HepG2 (cell line): ENCODE data around the gene RBCK1. TPM values are rescaled to one million over a fixed set of nuclear protein-coding genes. Genes with fewer than 3 reads are reported as not detected.

Experiments
- CCAR2 ChIP-seq: fragments of 200-400 bp; formaldehyde crosslinking; optimal IDR thresholded peaks from 2 replicates; pipeline ENCODE3; 2018; ENCODE audit warnings: low read depth, mild to moderate bottlenecking, low read length, moderate library complexity
- CEBPB ChIP-seq: IDR thresholded peaks from 2 replicates; pipeline ENCODE4 v1.6.1; 2011; ENCODE audit warnings: low read depth, low read length, improper control_type of control experiment, borderline replicate concordance
- KLF15 ChIP-seq: sonication (generic); formaldehyde crosslinking; IDR thresholded peaks from 2 replicates; pipeline ENCODE4 v1.8.1; 2023; ENCODE audit warnings: borderline replicate concordance, mild to moderate bottlenecking, inconsistent platforms, missing genetic modification reagents, mixed read lengths
- KLF16 ChIP-seq, 2 experiments: sonication (generic) in 1 of 2; formaldehyde crosslinking in 1 of 2; IDR thresholded peaks; 2 replicates each; pipeline versions ENCODE4 v1.6.1 to v1.8.0; 2016 to 2023; ENCODE audit warnings: missing genetic modification reagents in 2 of 2, missing compliant biosample characterization in 1 of 2
- NR1H2 ChIP-seq: sonication (generic); formaldehyde crosslinking; IDR thresholded peaks from 2 replicates; pipeline ENCODE4 v1.8.1; 2022; ENCODE audit warnings: low read depth, missing genetic modification reagents, borderline replicate concordance
- RAD21 ChIP-seq: fragments of 450-650 bp; formaldehyde crosslinking; IDR thresholded peaks from 2 replicates; pipeline ENCODE4 v1.5.0; 2020; ENCODE audit warnings: mild to moderate bottlenecking
- RFX5 ChIP-seq: IDR thresholded peaks from 2 replicates; pipeline ENCODE4 v1.6.1; 2011; ENCODE audit warnings: low read depth, low read length, improper control_type of control experiment
- SALL1 ChIP-seq: sonication (generic); formaldehyde crosslinking; IDR thresholded peaks from 2 replicates; pipeline ENCODE4 v1.8.0; 2022; ENCODE audit warnings: mild to moderate bottlenecking, missing genetic modification reagents
- SIX4 ChIP-seq: sonication (generic); formaldehyde crosslinking; IDR thresholded peaks from 2 replicates; pipeline ENCODE4 v1.4.0; 2020; ENCODE audit warnings: missing genetic modification reagents
- TP53 ChIP-seq: sonication (generic); formaldehyde crosslinking; conservative IDR thresholded peaks from 2 replicates; pipeline ENCODE4 v1.4.0; 2020; ENCODE audit warnings: missing genetic modification reagents
- ZNF33A ChIP-seq: sonication (generic); formaldehyde crosslinking; IDR thresholded peaks from 2 replicates; pipeline ENCODE4 v1.5.1; 2020; ENCODE audit warnings: missing genetic modification reagents, mild to moderate bottlenecking, moderate library complexity, borderline replicate concordance
- ZNF468 ChIP-seq: sonication (generic); formaldehyde crosslinking; IDR thresholded peaks from 2 replicates; pipeline ENCODE4 v1.8.0; 2022; ENCODE audit warnings: mild to moderate bottlenecking, moderate library complexity, missing genetic modification reagents
- ZNF598 ChIP-seq: sonication (generic); formaldehyde crosslinking; IDR thresholded peaks from 2 replicates; pipeline ENCODE4 v1.5.1; 2020; ENCODE audit warnings: mild to moderate bottlenecking, missing genetic modification reagents, borderline replicate concordance
- ZNF720 ChIP-seq: sonication (generic); formaldehyde crosslinking; IDR thresholded peaks from 2 replicates; pipeline ENCODE4 v1.4.0; 2020; ENCODE audit warnings: missing genetic modification reagents
- ZNF772 ChIP-seq: sonication (generic); formaldehyde crosslinking; IDR thresholded peaks from 2 replicates; pipeline ENCODE4 v1.5.0; 2020; ENCODE audit warnings: mild to moderate bottlenecking, missing genetic modification reagents
- ZSCAN30 ChIP-seq: sonication (generic); formaldehyde crosslinking; IDR thresholded peaks from 2 replicates; pipeline ENCODE4 v1.5.0; 2020; ENCODE audit warnings: mild to moderate bottlenecking, missing genetic modification reagents
- polyA plus RNA-seq, 8 experiments: library from polyadenylated mRNA; depleted of rRNA in 3 of 8; stranded (reverse) in 7 of 8; unstranded in 1 of 8; fragments of >200 nt; fragmentation: Illumina TruSeq in 4 of 8; extraction: Trizol in 4 of 8; gene quantifications; 2 replicates each; pipeline versions ENCODE4 v1.2.1 to v1.2.3, GENCODE V29; 2011 to 2016; ENCODE audit warnings: low read depth in 4 of 8, missing spikeins in 1 of 8, mixed read lengths in 1 of 8; ENCODE audit not compliant: insufficient read depth in 1 of 8
- total RNA-seq, 5 experiments: library from RNA; depleted of rRNA; stranded (reverse); fragments of >200 nt; fragmentation: Illumina TruSeq; extraction: Trizol; gene quantifications; 2 replicates each; pipeline ENCODE4 v1.2.3, GENCODE V29; 2016; ENCODE audit warnings: low read depth in 1 of 5
- TF ChIP-seq, protein P1 (sequence below): sonication (generic); formaldehyde crosslinking; IDR thresholded peaks from 2 replicates; pipeline ENCODE4 v1.4.0; 2020; ENCODE audit warnings: missing genetic modification reagents
- TF ChIP-seq, protein P2 (sequence below): sonication (generic); formaldehyde crosslinking; IDR thresholded peaks from 2 replicates; pipeline ENCODE4 v1.5.1; 2020; ENCODE audit warnings: mild to moderate bottlenecking, missing genetic modification reagents, moderate library complexity
- TF ChIP-seq, protein P3 (sequence below): sonication (generic); formaldehyde crosslinking; IDR thresholded peaks from 2 replicates; pipeline ENCODE4 v1.4.0; 2020; ENCODE audit warnings: missing genetic modification reagents
- TF ChIP-seq, protein P4 (sequence below): sonication (generic); formaldehyde crosslinking; IDR thresholded peaks from 2 replicates; pipeline ENCODE4 v1.4.0; 2020; ENCODE audit warnings: low read depth, mild to moderate bottlenecking, missing genetic modification reagents

The RBCK1 gene
- total and polyA plus RNA-seq, 2 of the 13 experiments (the other 11 are each of a cell fraction or from before 2014, with no cell fraction given), result 149 to 215 TPM

DNA sequence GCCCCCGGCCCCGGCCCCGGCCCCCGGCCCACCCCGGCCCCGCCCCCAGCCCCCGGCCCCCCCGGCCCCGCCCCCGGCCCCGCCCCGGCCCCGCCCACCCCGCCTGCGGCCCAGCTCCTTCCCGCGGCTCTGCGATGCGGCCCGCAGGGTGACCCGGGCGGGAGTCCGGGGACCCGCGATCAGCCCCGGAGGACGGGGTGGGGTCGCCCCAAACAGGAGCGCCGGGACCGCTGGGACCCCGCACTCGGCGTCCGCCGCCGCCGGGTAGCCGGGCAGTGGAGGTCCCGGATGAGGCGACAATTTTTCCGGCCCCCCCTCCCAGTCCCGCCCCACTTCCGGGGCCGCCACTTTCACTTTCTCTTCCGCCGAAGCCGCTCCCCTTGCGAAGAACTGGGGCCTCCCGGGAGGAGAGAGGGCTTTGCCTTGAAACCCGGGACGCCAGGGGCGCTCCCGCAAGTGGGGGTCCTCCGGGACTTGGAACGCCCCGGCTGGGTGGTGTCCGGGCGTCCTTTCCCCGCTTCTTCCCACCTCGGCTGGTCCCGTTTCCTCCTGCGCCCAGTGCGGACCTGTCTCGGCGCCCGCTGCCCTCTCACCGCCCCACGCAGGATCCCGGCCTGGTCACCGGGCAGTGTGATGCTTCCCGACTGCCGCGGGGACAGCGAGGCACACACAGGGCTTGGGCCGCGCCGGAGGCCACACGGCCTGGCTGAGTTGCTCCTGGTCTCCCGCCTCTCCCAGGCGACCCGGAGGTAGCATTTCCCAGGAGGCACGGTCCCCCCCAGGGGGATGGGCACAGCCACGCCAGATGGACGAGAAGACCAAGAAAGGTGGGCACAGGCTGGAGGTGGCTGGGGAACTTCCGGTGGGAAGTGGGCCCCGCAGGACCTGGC is at the start of gene RBCK1 (continued):
- TF ChIP-seq KLF16 (CRISPR knock-in tag; IDR thresholded peaks at IDR 0.05) (no peak; a peak in 2 of 4 replicates), ZNF720 (0 out of 2 replicates have a peak, but pooled peaks have one; percentile 24), NR1H2 (CRISPR knock-in tag) (no peak), SIX4 (peak; percentile 9; the same call in 1 of the 2 replicates), ZNF468 (CRISPR knock-in tag) (0 out of 2 replicates have a peak, but pooled peaks have one; percentile 48), CEBPB (no peak), KLF15 (CRISPR knock-in tag) (peak; percentile 72; the same call in 1 of the 2 replicates), ZNF33A (CRISPR knock-in tag) (no peak), ZNF772 (CRISPR knock-in tag) (peak; percentile 94), ZNF598 (CRISPR knock-in tag) (peak; percentile 88; the same call in 1 of the 2 replicates), CCAR2 (no peak), RFX5 (no peak), TP53 (CRISPR knock-in tag) (no peak; the same call in 1 of the 2 replicates), SALL1 (CRISPR knock-in tag) (peak; percentile 70; the same call in 1 of the 2 replicates), RAD21 (peak; percentile 49), ZSCAN30 (CRISPR knock-in tag) (no peak; the same call in 1 of the 2 replicates)
- TF ChIP-seq, protein P1, sequence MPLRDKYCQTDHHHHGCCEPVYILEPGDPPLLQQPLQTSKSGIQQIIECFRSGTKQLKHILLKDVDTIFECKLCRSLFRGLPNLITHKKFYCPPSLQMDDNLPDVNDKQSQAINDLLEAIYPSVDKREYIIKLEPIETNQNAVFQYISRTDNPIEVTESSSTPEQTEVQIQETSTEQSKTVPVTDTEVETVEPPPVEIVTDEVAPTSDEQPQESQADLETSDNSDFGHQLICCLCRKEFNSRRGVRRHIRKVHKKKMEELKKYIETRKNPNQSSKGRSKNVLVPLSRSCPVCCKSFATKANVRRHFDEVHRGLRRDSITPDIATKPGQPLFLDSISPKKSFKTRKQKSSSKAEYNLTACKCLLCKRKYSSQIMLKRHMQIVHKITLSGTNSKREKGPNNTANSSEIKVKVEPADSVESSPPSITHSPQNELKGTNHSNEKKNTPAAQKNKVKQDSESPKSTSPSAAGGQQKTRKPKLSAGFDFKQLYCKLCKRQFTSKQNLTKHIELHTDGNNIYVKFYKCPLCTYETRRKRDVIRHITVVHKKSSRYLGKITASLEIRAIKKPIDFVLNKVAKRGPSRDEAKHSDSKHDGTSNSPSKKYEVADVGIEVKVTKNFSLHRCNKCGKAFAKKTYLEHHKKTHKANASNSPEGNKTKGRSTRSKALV (CRISPR knock-in tag), result no peak
- TF ChIP-seq, protein P2, sequence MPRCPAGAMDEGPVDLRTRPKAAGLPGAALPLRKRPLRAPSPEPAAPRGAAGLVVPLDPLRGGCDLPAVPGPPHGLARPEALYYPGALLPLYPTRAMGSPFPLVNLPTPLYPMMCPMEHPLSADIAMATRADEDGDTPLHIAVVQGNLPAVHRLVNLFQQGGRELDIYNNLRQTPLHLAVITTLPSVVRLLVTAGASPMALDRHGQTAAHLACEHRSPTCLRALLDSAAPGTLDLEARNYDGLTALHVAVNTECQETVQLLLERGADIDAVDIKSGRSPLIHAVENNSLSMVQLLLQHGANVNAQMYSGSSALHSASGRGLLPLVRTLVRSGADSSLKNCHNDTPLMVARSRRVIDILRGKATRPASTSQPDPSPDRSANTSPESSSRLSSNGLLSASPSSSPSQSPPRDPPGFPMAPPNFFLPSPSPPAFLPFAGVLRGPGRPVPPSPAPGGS (CRISPR knock-in tag), result peak; percentile 94
- TF ChIP-seq, protein P3, sequence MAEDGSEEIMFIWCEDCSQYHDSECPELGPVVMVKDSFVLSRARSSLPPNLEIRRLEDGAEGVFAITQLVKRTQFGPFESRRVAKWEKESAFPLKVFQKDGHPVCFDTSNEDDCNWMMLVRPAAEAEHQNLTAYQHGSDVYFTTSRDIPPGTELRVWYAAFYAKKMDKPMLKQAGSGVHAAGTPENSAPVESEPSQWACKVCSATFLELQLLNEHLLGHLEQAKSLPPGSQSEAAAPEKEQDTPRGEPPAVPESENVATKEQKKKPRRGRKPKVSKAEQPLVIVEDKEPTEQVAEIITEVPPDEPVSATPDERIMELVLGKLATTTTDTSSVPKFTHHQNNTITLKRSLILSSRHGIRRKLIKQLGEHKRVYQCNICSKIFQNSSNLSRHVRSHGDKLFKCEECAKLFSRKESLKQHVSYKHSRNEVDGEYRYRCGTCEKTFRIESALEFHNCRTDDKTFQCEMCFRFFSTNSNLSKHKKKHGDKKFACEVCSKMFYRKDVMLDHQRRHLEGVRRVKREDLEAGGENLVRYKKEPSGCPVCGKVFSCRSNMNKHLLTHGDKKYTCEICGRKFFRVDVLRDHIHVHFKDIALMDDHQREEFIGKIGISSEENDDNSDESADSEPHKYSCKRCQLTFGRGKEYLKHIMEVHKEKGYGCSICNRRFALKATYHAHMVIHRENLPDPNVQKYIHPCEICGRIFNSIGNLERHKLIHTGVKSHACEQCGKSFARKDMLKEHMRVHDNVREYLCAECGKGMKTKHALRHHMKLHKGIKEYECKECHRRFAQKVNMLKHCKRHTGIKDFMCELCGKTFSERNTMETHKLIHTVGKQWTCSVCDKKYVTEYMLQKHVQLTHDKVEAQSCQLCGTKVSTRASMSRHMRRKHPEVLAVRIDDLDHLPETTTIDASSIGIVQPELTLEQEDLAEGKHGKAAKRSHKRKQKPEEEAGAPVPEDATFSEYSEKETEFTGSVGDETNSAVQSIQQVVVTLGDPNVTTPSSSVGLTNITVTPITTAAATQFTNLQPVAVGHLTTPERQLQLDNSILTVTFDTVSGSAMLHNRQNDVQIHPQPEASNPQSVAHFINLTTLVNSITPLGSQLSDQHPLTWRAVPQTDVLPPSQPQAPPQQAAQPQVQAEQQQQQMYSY (CRISPR knock-in tag), result 0 out of 2 replicates have a peak, but pooled peaks have one; percentile 5
- TF ChIP-seq, protein P4, sequence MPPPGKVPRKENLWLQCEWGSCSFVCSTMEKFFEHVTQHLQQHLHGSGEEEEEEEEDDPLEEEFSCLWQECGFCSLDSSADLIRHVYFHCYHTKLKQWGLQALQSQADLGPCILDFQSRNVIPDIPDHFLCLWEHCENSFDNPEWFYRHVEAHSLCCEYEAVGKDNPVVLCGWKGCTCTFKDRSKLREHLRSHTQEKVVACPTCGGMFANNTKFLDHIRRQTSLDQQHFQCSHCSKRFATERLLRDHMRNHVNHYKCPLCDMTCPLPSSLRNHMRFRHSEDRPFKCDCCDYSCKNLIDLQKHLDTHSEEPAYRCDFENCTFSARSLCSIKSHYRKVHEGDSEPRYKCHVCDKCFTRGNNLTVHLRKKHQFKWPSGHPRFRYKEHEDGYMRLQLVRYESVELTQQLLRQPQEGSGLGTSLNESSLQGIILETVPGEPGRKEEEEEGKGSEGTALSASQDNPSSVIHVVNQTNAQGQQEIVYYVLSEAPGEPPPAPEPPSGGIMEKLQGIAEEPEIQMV, result peak; percentile 34; the same call in 1 of the 2 replicates
